Heart left ventricle (tissue), 16 donors: Measurements from ENCODE around the gene COL6A2. TPM values are rescaled to one million over a fixed set of nuclear protein-coding genes. Genes with fewer than 3 reads are reported as not detected.
A peak's percentile ranks its signal among the peaks of the same experiment; 100 is the strongest.

Experiments
- ATAC-seq, 4 donors: fragments of 200-7000 bp; cut with Tn5 transposase; one replicate each; pipeline ENCODE4 v1.9.1; 2020 to 2022; ENCODE audit warnings: moderate library complexity in 4 of 4, mild to moderate bottlenecking in 3 of 4, moderate number of reproducible peaks in 1 of 4
- DNase-seq, 5 donors: peaks; one replicate each; pipeline ENCODE4 v3.0.0-alpha.2; 2020
- H3K27ac ChIP-seq, 12 donors: fragments of 200-600 bp; sonication (generic) in 4 of 12; one replicate each; pipeline versions ENCODE4 v1.5.0 to v1.8.0; 2016 to 2022; ENCODE audit warnings: mild to moderate bottlenecking in 2 of 12
- H3K27me3 ChIP-seq, 9 donors: fragments of 200-600 bp; sonication (generic) in 2 of 9; one replicate each; pipeline versions ENCODE4 v1.5.1 to v1.8.0; 2016 to 2022; ENCODE audit warnings: mild to moderate bottlenecking in 3 of 9
- H3K36me3 ChIP-seq, 9 donors: fragments of 200-600 bp; sonication (generic) in 2 of 9; one replicate each; pipeline versions ENCODE4 v1.5.0 to v1.8.0; 2018 to 2022; ENCODE audit warnings: mild to moderate bottlenecking in 2 of 9
- H3K4me1 ChIP-seq, 12 donors: fragments of 200-600 bp; sonication (generic) in 4 of 12; one replicate each; pipeline versions ENCODE4 v1.5.0 to v1.8.0; 2016 to 2022; ENCODE audit warnings: mild to moderate bottlenecking in 3 of 12
- H3K4me3 ChIP-seq, 12 donors: fragments of 200-600 bp; sonication (generic) in 4 of 12; one replicate each; pipeline versions ENCODE4 v1.5.0 to v1.8.0; 2017 to 2022; ENCODE audit warnings: mild to moderate bottlenecking in 9 of 12, moderate library complexity in 4 of 12
- H3K9me3 ChIP-seq, 12 donors: fragments of 200-600 bp; sonication (generic) in 4 of 12; one replicate each; pipeline versions ENCODE4 v1.5.0 to v1.8.0; 2016 to 2022; ENCODE audit warnings: mild to moderate bottlenecking in 1 of 12
- POLR2A ChIP-seq, 2 donors: fragments of 450-650 bp; IDR thresholded peaks; one replicate each; pipeline ENCODE4 v1.6.1; 2017; ENCODE audit warnings: antibody characterized with exemption in 2 of 2, mild to moderate bottlenecking in 2 of 2, moderate library complexity in 2 of 2
- WGBS, 4 donors: extraction: QIAGEN DNeasy Blood & Tissue Kit in 2 of 4; methylation state at CpG; one replicate each; pipeline versions ENCODE4 v1.1.5 to v1.1.7; 2013 to 2018; 5-methylcytosine and 5-hydroxymethylcytosine counted together
- intact Hi-C, 10 donors: fragments of 100-400 bp; cut with DNase I; formaldehyde crosslinking; loops; one replicate each; pipeline versions ENCODE4 v1.11.1 to v1.14.2; 2022
- polyA plus RNA-seq, 2 donors: library from polyadenylated mRNA; stranded (reverse); fragments of 200-250 nt; gene quantifications; one replicate each; pipeline ENCODE4 v1.2.3, GENCODE V29; 2013
- total RNA-seq, 9 donors: library from RNA; depleted of rRNA in 2 of 9; stranded (reverse); fragments of >200 nt in 2 of 9; fragmentation: NEBNext Ultra II Directional in 3 of 9; extraction: Animal tissue kit (Norgen Biotek cat#: 25700) in 3 of 9; gene quantifications; one replicate each; pipeline versions ENCODE4 v1.1.0 to v1.2.4, GENCODE V29; 2016 to 2023
- TF ChIP-seq, protein P1 (sequence below), 12 donors: fragments of 200-600 bp; sonication (generic) in 4 of 12; IDR thresholded peaks; one replicate each; pipeline versions ENCODE4 v1.5.0 to v1.8.0; 2018 to 2022; ENCODE audit warnings: antibody characterized with exemption in 12 of 12, mild to moderate bottlenecking in 5 of 12
- donor health status: ischemic (EF 13 %, LVEDD 7.1; RV severe dilation, severe dysfunction).
- donor health status: healthy with polysubstance abuse.
- donor health status: DM: no; HTN: yes; CAD: no.
- donor health status: DM: no; HTN: no; CAD: no.
- donor health status: ischemic (EF 25% LVEDD 6.9; RV normal size, moderate dysfunction).
- donor health status: ischemic (EF 25% LVEDD 5.7; RV mildly dilated, moderate dysfunction).
- donor health status: healthy.
- donor health status: DM: yes; HTN: yes; CAD: no.
- donor health status: ischemic (EF 35%, LVEDD 5.7; RV mildly dilated, moderate dysfunction).
- donor health status: nonischemic (EF 11% LVEDD 7.7; RV severe dilation, severe dysfunction).
- donor health status: DM: yes; HTN: yes; CAD: no.
- donor health status: PGD.
- donor health status: ischemic (EF 29% LVEDD 5.4; RV normal size, mild dysfunction).
- donor health status: nonischemic (EF 23%, LVEDD 6.1; RV moderate dilation, normal function).

The COL6A2 gene
- total and polyA plus RNA-seq, 11 donors: 118 to 484 (median 158) TPM

DNA sequence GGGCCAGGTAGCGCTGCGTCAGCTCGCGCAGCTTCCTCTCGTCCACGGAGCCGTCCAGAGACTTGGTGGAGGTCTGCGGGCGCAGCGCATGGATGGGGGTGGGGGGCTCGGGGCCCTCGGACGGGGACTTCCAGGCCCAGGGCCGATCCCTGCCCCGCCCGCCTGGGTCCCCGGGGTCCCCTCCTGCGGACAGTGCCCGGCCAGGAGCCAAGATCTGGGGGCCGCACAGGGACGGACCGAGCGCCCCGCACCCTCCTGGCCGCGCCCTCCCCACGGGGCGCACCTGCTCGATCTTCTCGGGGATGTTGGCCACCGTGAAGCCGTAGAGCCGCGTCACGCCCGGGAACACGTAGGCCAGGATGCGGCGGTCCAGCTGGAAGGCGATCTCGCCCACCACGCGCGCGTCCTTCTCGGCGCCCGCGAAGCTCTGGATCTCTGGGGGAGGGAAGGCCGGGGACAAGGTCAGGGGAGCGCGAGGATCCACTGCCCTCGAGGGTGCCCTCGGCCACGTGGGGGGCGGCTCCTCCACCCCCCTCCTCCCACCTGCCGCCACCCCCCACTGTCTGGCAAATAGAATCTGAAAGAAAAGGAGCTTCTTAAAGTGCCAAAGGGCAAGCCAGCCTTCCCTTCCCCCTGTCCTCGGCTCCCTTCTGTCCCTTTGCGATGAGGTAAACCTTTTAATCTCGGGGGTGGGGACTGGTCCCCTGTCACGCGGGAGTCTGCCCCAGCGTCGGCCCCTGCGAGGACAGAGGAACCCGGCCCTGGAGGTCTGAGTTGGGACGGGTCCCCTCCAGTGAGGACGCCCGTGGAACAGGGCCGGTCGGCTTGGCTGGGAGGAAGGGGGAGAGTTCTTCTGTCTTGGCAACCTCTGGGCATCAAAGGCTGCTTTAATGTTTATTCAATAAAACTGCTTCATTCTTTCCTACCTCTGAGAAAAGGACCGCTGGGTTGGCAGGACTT is 64.0 kb downstream of the COL6A2 start:
- H3K27ac ChIP-seq: no peak overlapping the region
- no peak for TF ChIP-seq POLR2A (IDR thresholded peaks at IDR 0.05)
- TF ChIP-seq, protein P1, sequence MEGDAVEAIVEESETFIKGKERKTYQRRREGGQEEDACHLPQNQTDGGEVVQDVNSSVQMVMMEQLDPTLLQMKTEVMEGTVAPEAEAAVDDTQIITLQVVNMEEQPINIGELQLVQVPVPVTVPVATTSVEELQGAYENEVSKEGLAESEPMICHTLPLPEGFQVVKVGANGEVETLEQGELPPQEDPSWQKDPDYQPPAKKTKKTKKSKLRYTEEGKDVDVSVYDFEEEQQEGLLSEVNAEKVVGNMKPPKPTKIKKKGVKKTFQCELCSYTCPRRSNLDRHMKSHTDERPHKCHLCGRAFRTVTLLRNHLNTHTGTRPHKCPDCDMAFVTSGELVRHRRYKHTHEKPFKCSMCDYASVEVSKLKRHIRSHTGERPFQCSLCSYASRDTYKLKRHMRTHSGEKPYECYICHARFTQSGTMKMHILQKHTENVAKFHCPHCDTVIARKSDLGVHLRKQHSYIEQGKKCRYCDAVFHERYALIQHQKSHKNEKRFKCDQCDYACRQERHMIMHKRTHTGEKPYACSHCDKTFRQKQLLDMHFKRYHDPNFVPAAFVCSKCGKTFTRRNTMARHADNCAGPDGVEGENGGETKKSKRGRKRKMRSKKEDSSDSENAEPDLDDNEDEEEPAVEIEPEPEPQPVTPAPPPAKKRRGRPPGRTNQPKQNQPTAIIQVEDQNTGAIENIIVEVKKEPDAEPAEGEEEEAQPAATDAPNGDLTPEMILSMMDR (IDR thresholded peaks at IDR 0.05): no peak
- DNase-seq (peak in 2 of 5 donors; percentile 3 to 39), ATAC-seq (peak in 1 of 4 donors; percentile 18)
- WGBS, 4 donors: 71 to 93% (median 85%) methylated on average over 35 to 72 of the region's 72 CpGs
- H3K4me3 ChIP-seq: peak overlapping the region in 2 of 12 donors; percentile 22 to 33
- intact Hi-C loops: no loop called here
- H3K27me3 ChIP-seq: peaks cover 0 to 9% (median 0%) of the 10 kb centered on the region in 9 donors
- H3K36me3 ChIP-seq: peaks cover 0 to 9% (median 0%) of the 10 kb centered on the region in 9 donors
- no peaks in the 10 kb centered on the region for H3K9me3 ChIP-seq
- no peaks in the 10 kb centered on the region for H3K4me1 ChIP-seq

DNA sequence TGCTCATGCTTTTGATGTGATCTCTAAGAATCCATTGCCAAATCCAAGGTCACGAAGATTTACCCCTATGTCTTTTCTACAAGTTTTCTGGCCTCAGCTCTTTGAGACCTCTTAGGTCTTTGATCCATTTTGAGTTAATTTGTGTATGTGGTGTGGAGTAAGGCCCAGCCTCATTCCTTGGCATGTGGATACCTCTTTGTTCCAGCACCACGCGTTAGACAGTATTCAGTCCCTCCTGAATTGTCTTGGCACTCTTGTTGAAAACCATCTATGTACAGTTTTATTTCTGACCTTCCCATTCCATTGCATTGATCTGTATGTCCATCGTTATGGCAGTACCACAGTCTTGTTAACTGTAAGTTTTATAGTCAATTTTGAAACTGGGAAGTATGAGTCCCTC is 65.5 kb downstream of the COL6A2 start:
- peaks cover 0 to 13% (median 0%) of the 10 kb centered on the region in 9 donors for H3K36me3 ChIP-seq
- H3K9me3 ChIP-seq: no peaks in the 10 kb centered on the region
- H3K4me1 ChIP-seq: no peaks in the 10 kb centered on the region
- WGBS, 4 donors: 74 to 89% (median 84%) methylated on average over 4 of the region's 4 CpGs
- intact Hi-C loops: no loop called here
- H3K27ac ChIP-seq: no peak overlapping the region
- DNase-seq (no peak), ATAC-seq (no peak)
- peaks cover 0 to 9% (median 0%) of the 10 kb centered on the region in 9 donors for H3K27me3 ChIP-seq
- no peak overlapping the region for H3K4me3 ChIP-seq
- TF ChIP-seq, protein P1 (IDR thresholded peaks at IDR 0.05): no peak
- no peak for TF ChIP-seq POLR2A (IDR thresholded peaks at IDR 0.05)

DNA sequence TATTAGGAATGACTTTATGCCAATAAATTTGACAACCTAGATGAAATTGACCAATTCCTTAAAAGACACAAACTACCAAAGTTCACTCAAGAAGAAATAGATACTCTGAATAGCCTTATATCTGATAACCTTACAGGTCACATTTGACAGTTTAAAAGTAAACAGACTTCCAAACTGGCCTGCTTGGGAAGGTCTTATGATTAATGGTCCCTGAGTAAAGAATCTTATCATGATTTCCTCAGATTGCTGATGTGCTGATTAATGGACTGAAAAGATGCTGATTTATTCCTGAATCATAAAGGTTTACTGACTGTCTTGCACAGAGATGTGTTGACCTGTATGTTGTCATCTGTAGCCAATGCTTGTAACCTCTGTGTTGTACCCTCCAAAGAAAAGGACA is 67.2 kb downstream of the COL6A2 start:
- ATAC-seq (no peak), DNase-seq (no peak)
- H3K4me3 ChIP-seq: no peak overlapping the region
- peaks cover 0 to 9% (median 0%) of the 10 kb centered on the region in 9 donors for H3K27me3 ChIP-seq
- no peak overlapping the region for H3K27ac ChIP-seq
- H3K4me1 ChIP-seq: no peaks in the 10 kb centered on the region
- no peak for TF ChIP-seq POLR2A (IDR thresholded peaks at IDR 0.05)
- intact Hi-C loops: no loop called here
- no peaks in the 10 kb centered on the region for H3K9me3 ChIP-seq
- H3K36me3 ChIP-seq: peaks cover 0 to 14% (median 0%) of the 10 kb centered on the region in 9 donors

DNA sequence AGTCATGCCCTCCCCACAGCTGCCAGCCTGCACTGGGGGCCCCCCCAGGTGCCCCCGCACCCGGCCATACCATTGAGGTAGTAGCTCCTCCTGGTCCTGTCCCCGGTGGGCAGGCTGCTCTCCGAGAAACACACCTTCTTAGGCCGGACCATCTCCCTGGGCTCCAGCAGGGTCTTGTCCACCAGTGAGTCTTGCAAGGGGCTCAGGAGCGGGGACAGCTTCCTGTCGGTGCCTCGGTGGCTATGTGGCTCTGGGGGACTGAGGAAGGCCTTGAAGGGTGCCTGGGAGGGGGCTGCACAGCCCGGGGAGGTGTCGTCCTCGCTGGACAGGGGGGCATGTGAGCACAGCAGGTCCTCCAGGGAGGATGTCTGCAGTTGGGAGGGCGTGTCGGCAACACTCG is 70.3 kb downstream of the COL6A2 start:
- DNase-seq: peak in 2 of 5 donors; percentile 13 to 61
- H3K4me1 ChIP-seq: peaks cover 0 to 7% (median 0%) of the 10 kb centered on the region in 12 donors
- intact Hi-C loops: no loop called here
- peaks cover 0 to 5% (median 0%) of the 10 kb centered on the region in 9 donors for H3K36me3 ChIP-seq
- no peak for TF ChIP-seq POLR2A (IDR thresholded peaks at IDR 0.05)
- TF ChIP-seq, protein P1 (IDR thresholded peaks at IDR 0.05): no peak
- ATAC-seq: peak in 1 of 4 donors; percentile 42
- no peak overlapping the region for H3K27ac ChIP-seq
- no peaks in the 10 kb centered on the region for H3K9me3 ChIP-seq
- H3K27me3 ChIP-seq: no peaks in the 10 kb centered on the region
- WGBS, 4 donors: 80 to 89% (median 82%) methylated on average over 7 to 14 of the region's 14 CpGs
- H3K4me3 ChIP-seq: no peak overlapping the region
